OCI-LY7 (cell line): Measurements from ENCODE around the gene CTNNA2. TPM values are rescaled to one million over a fixed set of nuclear protein-coding genes. Genes with fewer than 3 reads are reported as not detected.

Source experiments
- BruUV-seq: library from RNA; stranded (reverse); fragments of 400-500 nt; replicated peaks from 2 replicates; lab custom pipeline; 2021; lab: Mats Ljungman, UMichigan
- CTCF ChIA-PET: fragments of 300-600 bp; sonication (Branson Sonifier 250); formaldehyde crosslinking; loops from one replicate; lab custom pipeline; 2022; ENCODE audit warnings: antibody characterized with exemption; ENCODE audit not compliant: unreplicated experiment; lab: Charles Lee
- POLR2A ChIA-PET: fragments of 300-600 bp; sonication (Branson Sonifier 250); formaldehyde crosslinking; loops from one replicate; lab custom pipeline; 2022; ENCODE audit warnings: antibody characterized with exemption; lab: Charles Lee
- DNase-seq: peaks from one replicate; pipeline ENCODE4 v3.0.0-alpha.2; 2015; ENCODE audit warnings: low spot score
- H2AFZ ChIP-seq: fragments of 200-600 bp; sonication (generic), shearing (Covaris generic); 2 replicates; pipeline ENCODE4 v1.6.1; 2014; ENCODE audit warnings: mild to moderate bottlenecking, antibody characterized with exemption, low read length, moderate library complexity
- H3K27ac ChIP-seq: fragments of 200-600 bp; sonication (generic); 2 replicates; pipeline ENCODE4 v1.5.1; 2014; ENCODE audit warnings: mixed run types, low read depth, mild to moderate bottlenecking, moderate library complexity, low read length, inconsistent platforms; ENCODE audit not compliant: poor library complexity, severe bottlenecking
- H3K36me3 ChIP-seq: fragments of 200-600 bp; sonication (generic); 2 replicates; pipeline ENCODE4 v1.6.1; 2014; ENCODE audit warnings: mild to moderate bottlenecking, antibody characterized with exemption, low read length, moderate library complexity, mixed read lengths; ENCODE audit not compliant: insufficient read depth
- H3K4me1 ChIP-seq: fragments of 200-600 bp; sonication (generic); 2 replicates; pipeline ENCODE4 v1.5.1; 2014; ENCODE audit warnings: mild to moderate bottlenecking, low read length; ENCODE audit not compliant: insufficient read depth, poor library complexity, severe bottlenecking
- H3K4me2 ChIP-seq: fragments of 200-600 bp; sonication (generic); 2 replicates; pipeline ENCODE4 v1.6.1; 2014; ENCODE audit warnings: mild to moderate bottlenecking, low read length
- H3K4me3 ChIP-seq: fragments of 200-600 bp; sonication (generic); 2 replicates; pipeline ENCODE4 v1.5.1; 2014; ENCODE audit warnings: mild to moderate bottlenecking, low read depth, low read length; ENCODE audit not compliant: poor library complexity, severe bottlenecking
- H3K79me2 ChIP-seq: fragments of 200-600 bp; sonication (generic); 2 replicates; pipeline ENCODE4 v1.6.1; 2016; ENCODE audit warnings: low read depth, mild to moderate bottlenecking, low read length, moderate library complexity, mixed read lengths; ENCODE audit not compliant: insufficient read depth
- H3K9me2 ChIP-seq: fragments of 200-600 bp; sonication (generic); 2 replicates; pipeline ENCODE4 v1.6.1; 2016; ENCODE audit warnings: mild to moderate bottlenecking, low read length, mixed read lengths; ENCODE audit not compliant: insufficient read depth
- H3K9me3 ChIP-seq: fragments of 200-600 bp; sonication (generic); 2 replicates; pipeline ENCODE4 v1.6.1; 2014; ENCODE audit warnings: mild to moderate bottlenecking, mixed run types, low read length, mixed read lengths
- H4K20me1 ChIP-seq: fragments of 200-600 bp; sonication (generic); 2 replicates; pipeline ENCODE4 v1.6.1; 2014; ENCODE audit warnings: mild to moderate bottlenecking, antibody characterized with exemption, low read length, moderate library complexity, mixed read lengths; ENCODE audit not compliant: insufficient read depth
- CTCF ChIP-seq: fragments of 200-600 bp; sonication (generic); conservative IDR thresholded peaks from 2 replicates; pipeline ENCODE4 v1.5.1; 2014; ENCODE audit warnings: mild to moderate bottlenecking, antibody characterized with exemption, low read length, moderate library complexity, mixed read lengths
- EZH2phosphoT487 ChIP-seq: fragments of 200-600 bp; sonication (generic); IDR thresholded peaks from 2 replicates; pipeline ENCODE4 v1.6.1; 2018; ENCODE audit warnings: low read depth, borderline replicate concordance, mild to moderate bottlenecking, mixed run types, antibody characterized with exemption, low read length, moderate library complexity, mixed read lengths
- intact Hi-C: fragments of 100-400 bp; cut with micrococcal nuclease; formaldehyde crosslinking; loops from one replicate; pipeline ENCODE4 v1.10.0; 2022; ENCODE audit not compliant: unreplicated experiment
- total RNA-seq, 2 experiments: library from RNA; depleted of rRNA in 1 of 2; stranded (reverse); fragments of >200 nt in 1 of 2; shearing (Covaris generic) in 1 of 2; gene quantifications; 2 replicates each; pipeline ENCODE4 v1.2.3, GENCODE V29; 2014 to 2022

The CTNNA2 gene
- total RNA-seq, 2 experiments from 2014 or later: 0.19 to 2.7 TPM

GRCh38 chr2:79980116-79980515, 467.3 kb downstream of the CTNNA2 start:
- intact Hi-C loops: no loop called here
- H4K20me1 ChIP-seq: no peaks in the 10 kb centered on the region
- no peak overlapping the region for H3K27ac ChIP-seq
- ChIA-PET POLR2A (no interaction called here), CTCF (no interaction called here)
- no peaks in the 10 kb centered on the region for H3K79me2 ChIP-seq
- H3K4me2 ChIP-seq: no peak overlapping the region
- DNase-seq: no peak
- H3K9me2 ChIP-seq: no peaks in the 10 kb centered on the region
- no peaks in the 10 kb centered on the region for H3K4me1 ChIP-seq
- no peak overlapping the region for H2AFZ ChIP-seq
- no TSS peak for BruUV-seq
- no peaks in the 10 kb centered on the region for H3K9me3 ChIP-seq
- TF ChIP-seq CTCF: no peak
- TF ChIP-seq EZH2phosphoT487: no peak
- no peaks in the 10 kb centered on the region for H3K36me3 ChIP-seq
- H3K4me3 ChIP-seq: no peak overlapping the region

GRCh38 chr2:79980816-79981215, 468.0 kb downstream of the CTNNA2 start:
- TF ChIP-seq CTCF (no peak), EZH2phosphoT487 (no peak)
- Histone ChIP-seq H3K36me3 (no peaks in the 10 kb centered on the region), H2AFZ (no peak overlapping the region), H3K9me2 (no peaks in the 10 kb centered on the region), H3K9me3 (no peaks in the 10 kb centered on the region), H3K4me2 (no peak overlapping the region), H3K79me2 (no peaks in the 10 kb centered on the region), H3K4me1 (no peaks in the 10 kb centered on the region), H3K4me3 (no peak overlapping the region), H4K20me1 (no peaks in the 10 kb centered on the region), H3K27ac (no peak overlapping the region)
- CTCF ChIA-PET: no interaction called here
- intact Hi-C loops: no loop called here
- POLR2A ChIA-PET: no interaction called here
- DNase-seq: no peak
- BruUV-seq: no TSS peak

GRCh38 chr2:79981316-79981715, 468.5 kb downstream of the CTNNA2 start:
- no peak overlapping the region for H2AFZ ChIP-seq
- H3K36me3 ChIP-seq: no peaks in the 10 kb centered on the region
- no peak overlapping the region for H3K4me2 ChIP-seq
- CTCF ChIA-PET: no interaction called here
- H3K4me1 ChIP-seq: no peaks in the 10 kb centered on the region
- TF ChIP-seq CTCF (no peak), EZH2phosphoT487 (no peak)
- POLR2A ChIA-PET: no interaction called here
- no peak overlapping the region for H3K27ac ChIP-seq
- no peaks in the 10 kb centered on the region for H3K79me2 ChIP-seq
- no TSS peak for BruUV-seq
- no peak overlapping the region for H3K4me3 ChIP-seq
- DNase-seq: no peak
- no peaks in the 10 kb centered on the region for H3K9me2 ChIP-seq
- no peaks in the 10 kb centered on the region for H3K9me3 ChIP-seq
- intact Hi-C loops: no loop called here
- H4K20me1 ChIP-seq: no peaks in the 10 kb centered on the region
